22Rv1 (cell line): ENCODE results near the gene GPATCH1.

Source experiments
- H3K27ac ChIP-seq: fragments of 450-650 bp; 2 replicates; pipeline ENCODE4 v1.5.1; 2017
- CTCF ChIP-seq: fragments of 450-650 bp; IDR thresholded peaks from 2 replicates; pipeline ENCODE4 v1.5.1; 2017; ENCODE audit warnings: mild to moderate bottlenecking
- ZFX ChIP-seq: fragments of 450-650 bp; IDR thresholded peaks from 2 replicates; pipeline ENCODE4 v1.6.1; 2017; ENCODE audit warnings: antibody characterized with exemption, borderline replicate concordance

GPATCH1 gene

GRCh38 chr19:33102893-33103292, 21.9 kb downstream of the GPATCH1 start:
- no peak overlapping the region for H3K27ac ChIP-seq
- no peak for TF ChIP-seq ZFX
- TF ChIP-seq CTCF = no peak

DNA sequence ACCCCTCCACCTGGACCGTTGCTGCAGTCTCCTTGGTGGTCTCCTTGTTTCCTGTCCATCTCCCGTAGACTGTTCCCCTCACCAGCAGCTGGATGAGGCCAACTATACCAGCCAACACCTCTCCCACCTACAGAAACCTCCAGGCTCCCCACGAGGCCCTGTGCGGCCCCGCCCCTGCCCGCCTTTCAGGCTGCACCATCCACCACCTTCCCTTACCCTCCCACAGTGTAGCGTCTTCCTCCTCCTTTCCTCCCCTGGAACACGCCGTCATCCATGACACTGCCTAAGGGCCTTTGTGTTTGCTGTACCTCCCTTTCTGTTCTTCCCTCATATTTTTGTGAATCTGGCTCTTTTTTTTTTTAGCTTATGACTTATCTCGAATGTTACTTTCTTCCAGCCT, 27.2 kb downstream of the GPATCH1 start:
- no peak for TF ChIP-seq CTCF
- TF ChIP-seq ZFX = no peak
- no peak overlapping the region for H3K27ac ChIP-seq

- no peak for TF ChIP-seq CTCF
- no peak for TF ChIP-seq ZFX
- H3K27ac ChIP-seq = no peak overlapping the region
These were observed 29.3 kb downstream of the GPATCH1 start for GRCh38 chr19:33110137-33110910.

GRCh38 chr19:33111587-33111986, 30.6 kb downstream of the GPATCH1 start:
- no peak overlapping the region for H3K27ac ChIP-seq
- no peak for TF ChIP-seq CTCF
- no peak for TF ChIP-seq ZFX

DNA sequence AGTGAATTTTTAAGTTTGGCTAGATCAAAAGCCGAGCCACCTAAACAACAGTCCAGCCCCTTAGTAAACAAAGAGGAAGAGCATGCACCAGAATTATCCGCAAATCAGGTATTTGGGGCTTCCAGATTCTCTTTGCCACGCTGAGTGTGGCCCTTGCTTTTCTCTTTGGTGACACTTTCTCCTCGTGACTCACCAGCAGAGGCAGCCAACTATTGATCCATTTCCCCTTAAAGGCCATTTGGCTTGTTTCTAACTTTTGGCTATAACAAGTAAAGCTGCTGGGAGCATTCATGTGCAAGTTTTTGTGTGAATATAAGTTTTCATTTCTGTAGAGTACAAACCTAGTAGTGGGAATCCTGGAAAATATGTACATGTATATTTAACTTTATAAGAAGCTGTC, 33.3 kb downstream of the GPATCH1 start:
- no peak overlapping the region for H3K27ac ChIP-seq
- TF ChIP-seq ZFX (no peak), CTCF (no peak)

GRCh38 chr19:33117501-33117900, 36.5 kb downstream of the GPATCH1 start:
- no peak overlapping the region for H3K27ac ChIP-seq
- TF ChIP-seq ZFX = no peak
- no peak for TF ChIP-seq CTCF

DNA sequence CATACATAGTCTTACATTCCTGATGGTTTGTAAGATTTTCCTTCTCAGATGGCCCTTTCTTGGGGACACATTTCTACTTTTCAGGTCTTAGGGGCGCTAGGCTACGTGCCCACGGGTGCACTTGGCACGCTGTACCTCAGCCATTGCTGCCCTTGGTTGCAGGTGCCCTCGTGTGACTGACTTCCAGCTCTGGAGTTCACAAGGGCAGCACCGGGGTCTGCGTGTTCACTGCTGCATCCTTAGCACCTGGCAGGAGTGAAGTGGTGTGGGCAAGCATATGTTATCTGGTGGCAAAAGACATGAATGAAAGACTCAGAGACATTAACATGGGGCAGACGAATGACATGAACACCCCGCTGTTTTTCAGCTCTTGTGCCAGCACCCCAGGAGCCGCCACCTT, 37.7 kb downstream of the GPATCH1 start:
- no peak overlapping the region for H3K27ac ChIP-seq
- TF ChIP-seq ZFX (no peak), CTCF (no peak)
